IPS-15b (cell line): Measurements from ENCODE around the gene PTPRN2.
"Not testable (repeated sequence)": the region's sequence is repeated elsewhere in the genome, so short reads cannot be mapped to it uniquely, and the experiment has no call there.

Experiments used
- H3K27me3 ChIP-seq: one replicate; pipeline ENCODE4 v1.6.1; 2013; ENCODE audit warnings: low read length; ENCODE audit not compliant: control insufficient read depth, insufficient read depth
- H3K36me3 ChIP-seq: one replicate; pipeline ENCODE4 v1.6.1; 2013; ENCODE audit warnings: low read length; ENCODE audit not compliant: control insufficient read depth, insufficient read depth
- H3K4me1 ChIP-seq: one replicate; pipeline ENCODE4 v1.6.1; 2013; ENCODE audit warnings: mild to moderate bottlenecking, low read length; ENCODE audit not compliant: control insufficient read depth, insufficient read depth
- H3K4me3 ChIP-seq: one replicate; pipeline ENCODE4 v1.5.1; 2013; ENCODE audit warnings: low read depth, low read length
- H3K9ac ChIP-seq: one replicate; pipeline ENCODE4 v1.6.1; 2013; ENCODE audit warnings: low read depth, mild to moderate bottlenecking, low read length
- H3K9me3 ChIP-seq: one replicate; pipeline ENCODE4 v1.6.1; 2013; ENCODE audit warnings: mild to moderate bottlenecking, low read length; ENCODE audit not compliant: control insufficient read depth, insufficient read depth

PTPRN2 gene

GRCh38 chr7:157733760-157734395 is 853.7 kb downstream of the PTPRN2 start:
- not testable (repeated sequence) for H3K27me3 ChIP-seq, H3K4me3 ChIP-seq, H3K36me3 ChIP-seq, H3K4me1 ChIP-seq, H3K9me3 ChIP-seq, H3K9ac ChIP-seq

DNA sequence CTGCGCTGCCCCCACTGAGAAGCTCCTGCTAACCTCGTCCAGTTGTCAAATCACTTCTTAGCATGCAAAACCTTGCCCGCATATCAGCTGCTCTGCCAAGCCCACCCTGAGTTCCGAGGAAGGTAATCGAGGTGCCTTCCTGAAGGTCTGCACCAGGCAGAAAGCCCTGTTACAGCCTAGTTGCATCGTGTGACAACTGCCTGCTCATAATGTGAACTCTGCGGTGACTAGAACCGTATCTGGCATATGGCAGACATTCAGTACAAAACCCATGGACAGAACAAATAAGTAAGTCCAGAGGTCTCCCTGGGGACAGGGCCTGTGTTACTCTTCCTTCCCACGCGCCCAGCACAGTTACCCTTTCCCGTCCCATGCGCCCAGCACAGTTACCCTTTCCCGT is 856.5 kb downstream of the PTPRN2 start:
- no peaks in the 10 kb centered on the region for H3K4me1 ChIP-seq
- H3K27me3 ChIP-seq: peaks cover 3% of the 10 kb centered on the region
- H3K36me3 ChIP-seq: no peaks in the 10 kb centered on the region
- H3K9me3 ChIP-seq: no peaks in the 10 kb centered on the region
- H3K9ac ChIP-seq: no peak overlapping the region
- H3K4me3 ChIP-seq: no peak overlapping the region

DNA sequence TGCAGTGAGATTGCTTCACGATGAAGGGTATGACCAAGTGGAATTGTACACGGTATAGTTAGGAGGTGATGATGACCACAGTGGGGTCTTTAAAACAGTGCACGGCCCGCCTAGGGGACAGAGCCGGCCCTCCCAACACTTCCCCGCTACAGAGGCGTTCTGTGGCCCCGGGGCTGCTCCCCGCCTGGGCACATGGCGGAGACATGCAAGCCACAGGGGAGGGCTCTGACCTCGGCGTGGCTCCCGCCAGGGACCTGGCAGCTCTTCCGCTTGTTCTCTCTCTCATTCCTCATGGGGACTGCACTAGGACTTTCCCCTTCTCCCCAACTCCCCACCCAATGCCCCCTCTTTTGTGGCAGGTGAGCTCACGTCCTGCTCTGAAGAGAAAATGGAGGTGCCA is 857.0 kb downstream of the PTPRN2 start:
- Histone ChIP-seq H3K4me1 (no peaks in the 10 kb centered on the region), H3K9me3 (no peaks in the 10 kb centered on the region), H3K36me3 (no peaks in the 10 kb centered on the region), H3K9ac (no peak overlapping the region), H3K4me3 (no peak overlapping the region), H3K27me3 (peaks cover 3% of the 10 kb centered on the region)

GRCh38 chr7:157729566-157729965 is 858.1 kb downstream of the PTPRN2 start:
- Histone ChIP-seq H3K9ac (no peak overlapping the region), H3K4me1 (no peaks in the 10 kb centered on the region), H3K27me3 (peaks cover 3% of the 10 kb centered on the region), H3K36me3 (no peaks in the 10 kb centered on the region), H3K4me3 (no peak overlapping the region), H3K9me3 (no peaks in the 10 kb centered on the region)

- Histone ChIP-seq H3K4me1 (no peaks in the 10 kb centered on the region), H3K36me3 (no peaks in the 10 kb centered on the region)
Observed at GRCh38 chr7:157727964-157728615, 859.5 kb downstream of the PTPRN2 start.

GRCh38 chr7:157726764-157727163 is 860.9 kb downstream of the PTPRN2 start:
- Histone ChIP-seq H3K9ac (no peak overlapping the region), H3K4me3 (no peak overlapping the region), H3K27me3 (peaks cover 3% of the 10 kb centered on the region), H3K9me3 (no peaks in the 10 kb centered on the region), H3K36me3 (no peaks in the 10 kb centered on the region), H3K4me1 (no peaks in the 10 kb centered on the region)

More at GRCh38 chr7:157727964-157728615, 859.5 kb downstream of the PTPRN2 start:
- peaks cover 3% of the 10 kb centered on the region for H3K27me3 ChIP-seq
- no peaks in the 10 kb centered on the region for H3K9me3 ChIP-seq
- no peak overlapping the region for H3K9ac ChIP-seq
- no peak overlapping the region for H3K4me3 ChIP-seq

DNA sequence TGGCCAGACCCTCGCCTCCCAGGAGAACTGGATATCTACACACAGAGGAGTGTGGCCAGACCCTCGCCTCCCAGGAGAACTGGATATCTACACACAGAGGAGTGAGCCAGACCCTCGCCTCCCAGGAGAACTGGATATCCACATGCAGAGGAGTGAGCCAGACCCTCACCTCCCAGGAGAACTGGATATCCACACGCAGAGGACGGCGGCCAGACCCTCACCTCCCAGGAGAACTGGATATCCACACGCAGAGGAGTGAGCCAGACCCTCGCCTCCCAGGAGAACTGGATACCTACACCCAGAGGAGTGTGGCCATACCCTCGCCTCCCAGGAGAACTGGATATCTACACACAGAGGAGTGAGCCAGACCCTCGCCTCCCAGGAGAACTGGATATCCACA is 862.3 kb downstream of the PTPRN2 start:
- H3K9me3 ChIP-seq, H3K4me1 ChIP-seq, H3K4me3 ChIP-seq, H3K27me3 ChIP-seq, H3K36me3 ChIP-seq, H3K9ac ChIP-seq: not testable (repeated sequence)

DNA sequence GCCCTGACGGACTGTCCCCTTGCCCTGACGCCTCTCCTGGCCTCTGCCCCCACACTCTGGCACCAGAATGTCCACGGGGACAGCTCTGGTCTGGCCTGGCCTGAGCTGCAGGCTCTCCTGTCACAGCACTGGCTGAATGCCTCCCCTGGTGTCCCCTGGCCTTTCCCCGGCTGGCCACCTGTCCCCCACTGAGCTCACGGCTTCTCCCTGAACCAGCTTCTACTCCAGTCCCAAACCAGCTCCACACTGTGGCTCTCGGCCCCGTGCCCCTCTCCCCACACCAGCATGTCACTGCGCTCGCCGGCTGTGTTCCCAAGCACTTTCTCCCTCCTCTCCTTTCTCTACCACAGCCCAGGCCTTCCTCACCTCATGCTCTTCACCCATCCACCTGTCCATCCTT is 864.4 kb downstream of the PTPRN2 start:
- Histone ChIP-seq H3K36me3 (no peaks in the 10 kb centered on the region), H3K4me3 (no peak overlapping the region), H3K9me3 (no peaks in the 10 kb centered on the region), H3K9ac (no peak overlapping the region), H3K27me3 (no peaks in the 10 kb centered on the region), H3K4me1 (no peaks in the 10 kb centered on the region)

- Histone ChIP-seq H3K27me3 (no peaks in the 10 kb centered on the region), H3K4me3 (no peak overlapping the region), H3K9me3 (no peaks in the 10 kb centered on the region), H3K36me3 (no peaks in the 10 kb centered on the region), H3K4me1 (no peaks in the 10 kb centered on the region), H3K9ac (no peak overlapping the region)
Observed at GRCh38 chr7:157722137-157723060, 865.2 kb downstream of the PTPRN2 start.

GRCh38 chr7:157721468-157722136 is 866.0 kb downstream of the PTPRN2 start:
- Histone ChIP-seq H3K4me3 (no peak overlapping the region), H3K4me1 (no peaks in the 10 kb centered on the region), H3K9me3 (no peaks in the 10 kb centered on the region), H3K27me3 (no peaks in the 10 kb centered on the region), H3K36me3 (no peaks in the 10 kb centered on the region), H3K9ac (no peak overlapping the region)

- no peak overlapping the region for H3K4me3 ChIP-seq
- H3K27me3 ChIP-seq: no peaks in the 10 kb centered on the region
- H3K4me1 ChIP-seq: no peaks in the 10 kb centered on the region
- H3K9me3 ChIP-seq: no peaks in the 10 kb centered on the region
- H3K36me3 ChIP-seq: no peaks in the 10 kb centered on the region
- H3K9ac ChIP-seq: no peak overlapping the region
Observed at GRCh38 chr7:157719705-157720655, 867.6 kb downstream of the PTPRN2 start.
